Vagina (tissue), 2 donors: ENCODE results near the gene LCOR. TPM values are rescaled to one million over a fixed set of nuclear protein-coding genes. Genes with fewer than 3 reads are reported as not detected.
"Not testable (repeated sequence)": the region's sequence is repeated elsewhere in the genome, so short reads cannot be mapped to it uniquely, and the experiment has no call there.

Experiments used
- DNase-seq, 2 donors: peaks; one replicate each; pipeline ENCODE4 v3.0.0-alpha.2; 2017; ENCODE audit errors: extremely low spot score in 2 of 2
- H3K27ac ChIP-seq: fragments of 200-600 bp; sonication (generic); one replicate; pipeline ENCODE4 v1.5.1; 2019
- H3K27me3 ChIP-seq: fragments of 200-600 bp; sonication (generic); one replicate; pipeline ENCODE4 v1.5.1; 2019
- H3K36me3 ChIP-seq, 2 donors: fragments of 200-600 bp; sonication (generic); one replicate each; pipeline ENCODE4 v1.5.1; 2017 to 2019
- H3K4me1 ChIP-seq: fragments of 200-600 bp; sonication (generic); one replicate; pipeline ENCODE4 v1.5.1; 2019
- H3K4me3 ChIP-seq, 2 donors: fragments of 200-600 bp; sonication (generic); 1 replicate in 1 of 2; 2 replicates in 1 of 2; pipeline ENCODE4 v1.5.1; 2016 to 2019
- H3K9me3 ChIP-seq: fragments of 200-600 bp; sonication (generic); one replicate; pipeline ENCODE4 v1.5.1; 2019
- POLR2A ChIP-seq, 2 donors: fragments of 450-650 bp; IDR thresholded peaks; one replicate each; pipeline ENCODE4 v1.6.1; 2017; ENCODE audit warnings: antibody characterized with exemption in 2 of 2, mild to moderate bottlenecking in 2 of 2, moderate library complexity in 2 of 2
- POLR2AphosphoS5 ChIP-seq, 2 donors: sonication (generic); formaldehyde crosslinking; IDR thresholded peaks; one replicate each; pipeline ENCODE4 v1.9.0; 2017; ENCODE audit warnings: antibody characterized with exemption in 2 of 2, mild to moderate bottlenecking in 2 of 2, low read depth in 1 of 2; ENCODE audit not compliant: insufficient read depth in 1 of 2
- intact Hi-C: fragments of 100-400 bp; cut with DNase I; formaldehyde crosslinking; loops from one replicate; pipeline ENCODE4 v1.15.1; 2023
- total RNA-seq: library from RNA; depleted of rRNA; stranded (reverse); fragments of >200 nt; gene quantifications from one replicate; pipeline ENCODE4 v1.2.3, GENCODE V29; 2016
- TF ChIP-seq, protein P1 (sequence below), 3 experiments: fragments of 450-650 bp in 2 of 3; fragments of 200-600 bp in 1 of 3; sonication (generic) in 1 of 3; IDR thresholded peaks; one replicate each; pipeline ENCODE4 v1.5.1; 2017 to 2019; ENCODE audit warnings: antibody characterized with exemption in 3 of 3, mild to moderate bottlenecking in 2 of 3, moderate library complexity in 2 of 3

The LCOR gene
- total RNA-seq, 1 donor from 2014 or later = 85.2 TPM

- TF ChIP-seq POLR2A (IDR thresholded peaks at IDR 0.05) (no peak), POLR2AphosphoS5 (IDR thresholded peaks at IDR 0.05; ENCODE audit: insufficient read depth in 1 of 2, low read depth in 1 of 2) (no peak)
- TF ChIP-seq, protein P1, sequence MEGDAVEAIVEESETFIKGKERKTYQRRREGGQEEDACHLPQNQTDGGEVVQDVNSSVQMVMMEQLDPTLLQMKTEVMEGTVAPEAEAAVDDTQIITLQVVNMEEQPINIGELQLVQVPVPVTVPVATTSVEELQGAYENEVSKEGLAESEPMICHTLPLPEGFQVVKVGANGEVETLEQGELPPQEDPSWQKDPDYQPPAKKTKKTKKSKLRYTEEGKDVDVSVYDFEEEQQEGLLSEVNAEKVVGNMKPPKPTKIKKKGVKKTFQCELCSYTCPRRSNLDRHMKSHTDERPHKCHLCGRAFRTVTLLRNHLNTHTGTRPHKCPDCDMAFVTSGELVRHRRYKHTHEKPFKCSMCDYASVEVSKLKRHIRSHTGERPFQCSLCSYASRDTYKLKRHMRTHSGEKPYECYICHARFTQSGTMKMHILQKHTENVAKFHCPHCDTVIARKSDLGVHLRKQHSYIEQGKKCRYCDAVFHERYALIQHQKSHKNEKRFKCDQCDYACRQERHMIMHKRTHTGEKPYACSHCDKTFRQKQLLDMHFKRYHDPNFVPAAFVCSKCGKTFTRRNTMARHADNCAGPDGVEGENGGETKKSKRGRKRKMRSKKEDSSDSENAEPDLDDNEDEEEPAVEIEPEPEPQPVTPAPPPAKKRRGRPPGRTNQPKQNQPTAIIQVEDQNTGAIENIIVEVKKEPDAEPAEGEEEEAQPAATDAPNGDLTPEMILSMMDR (IDR thresholded peaks at IDR 0.05) = no peak
- Histone ChIP-seq H3K27me3 (no peaks in the 10 kb centered on the region), H3K4me3 (no peak overlapping the region), H3K36me3 (peaks cover 0 to 4% of the 10 kb centered on the region in 2 donors), H3K9me3 (no peaks in the 10 kb centered on the region), H3K27ac (no peak overlapping the region), H3K4me1 (no peaks in the 10 kb centered on the region)
- intact Hi-C loops = no loop called here
- DNase-seq = no peak
Observed at GRCh38 chr10:96924861-96925260, 92.8 kb downstream of the LCOR start.

DNA sequence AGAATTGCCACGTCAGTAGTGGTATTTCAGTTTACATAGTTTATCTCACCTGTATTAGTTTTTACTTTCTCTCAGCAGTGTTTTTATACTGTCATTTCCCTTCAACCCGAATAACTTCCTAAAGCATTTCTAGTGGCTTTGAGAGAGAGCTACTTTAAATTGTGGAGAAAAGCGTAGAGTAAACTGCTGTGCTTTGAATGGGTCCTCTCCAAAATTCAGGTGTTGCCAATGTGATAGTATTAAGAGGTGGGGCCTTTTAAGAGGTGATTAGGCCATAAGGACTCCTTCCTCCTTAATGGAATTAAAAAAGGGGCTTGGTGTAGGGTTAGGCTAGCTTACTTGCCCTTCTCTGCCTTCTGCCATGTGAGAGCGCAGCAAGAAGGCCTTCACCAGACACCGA, 98.4 kb downstream of the LCOR start:
- Histone ChIP-seq H3K4me3 (no peak overlapping the region), H3K9me3 (no peaks in the 10 kb centered on the region), H3K27ac (no peak overlapping the region), H3K27me3 (no peaks in the 10 kb centered on the region), H3K36me3 (peaks cover 0 to 3% of the 10 kb centered on the region in 2 donors), H3K4me1 (no peaks in the 10 kb centered on the region)
- intact Hi-C loops = no loop called here
- TF ChIP-seq POLR2AphosphoS5 (IDR thresholded peaks at IDR 0.05; ENCODE audit: insufficient read depth in 1 of 2, low read depth in 1 of 2) (no peak), POLR2A (IDR thresholded peaks at IDR 0.05) (no peak)
- TF ChIP-seq, protein P1 (IDR thresholded peaks at IDR 0.05) = no peak
- DNase-seq = no peak

DNA sequence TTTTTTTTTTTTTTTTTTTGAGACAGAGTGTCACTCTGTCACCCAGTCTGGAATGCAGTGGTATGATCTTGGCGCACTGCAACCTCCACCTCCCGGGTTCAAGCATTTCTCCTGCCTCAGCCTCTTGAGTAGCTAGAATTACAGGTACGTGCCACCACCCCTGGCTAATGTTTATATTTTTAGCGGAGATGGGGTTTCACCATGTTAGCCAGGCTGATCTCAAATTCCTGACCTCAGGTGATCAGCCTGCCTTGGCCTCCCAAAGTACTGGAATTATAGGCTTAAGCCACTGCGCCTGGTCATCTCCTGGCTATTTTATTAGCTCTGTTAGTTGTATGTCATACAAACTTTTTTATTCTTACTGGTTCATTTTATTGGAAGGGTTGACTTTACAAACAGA, 103.0 kb downstream of the LCOR start:
- DNase-seq = no peak
- no peaks in the 10 kb centered on the region for H3K4me1 ChIP-seq
- TF ChIP-seq POLR2A (IDR thresholded peaks at IDR 0.05) (no peak), POLR2AphosphoS5 (IDR thresholded peaks at IDR 0.05; ENCODE audit: insufficient read depth in 1 of 2, low read depth in 1 of 2) (no peak)
- TF ChIP-seq, protein P1 (IDR thresholded peaks at IDR 0.05) = no peak
- intact Hi-C loops = no loop called here
- H3K4me3 ChIP-seq = no peak overlapping the region
- peaks cover 0 to 4% of the 10 kb centered on the region in 2 donors for H3K36me3 ChIP-seq
- no peaks in the 10 kb centered on the region for H3K9me3 ChIP-seq
- H3K27ac ChIP-seq = no peak overlapping the region
- H3K27me3 ChIP-seq = no peaks in the 10 kb centered on the region

- DNase-seq = no peak
- Histone ChIP-seq H3K27me3 (no peaks in the 10 kb centered on the region), H3K4me3 (no peak overlapping the region), H3K4me1 (no peaks in the 10 kb centered on the region), H3K9me3 (no peaks in the 10 kb centered on the region), H3K36me3 (peaks cover 0 to 4% of the 10 kb centered on the region in 2 donors), H3K27ac (no peak overlapping the region)
- TF ChIP-seq POLR2AphosphoS5 (IDR thresholded peaks at IDR 0.05; ENCODE audit: insufficient read depth in 1 of 2, low read depth in 1 of 2) (no peak), POLR2A (IDR thresholded peaks at IDR 0.05) (no peak)
- TF ChIP-seq, protein P1 (IDR thresholded peaks at IDR 0.05) = no peak
- intact Hi-C loops = no loop called here
Observed at GRCh38 chr10:96935810-96936209, 103.7 kb downstream of the LCOR start.

DNA sequence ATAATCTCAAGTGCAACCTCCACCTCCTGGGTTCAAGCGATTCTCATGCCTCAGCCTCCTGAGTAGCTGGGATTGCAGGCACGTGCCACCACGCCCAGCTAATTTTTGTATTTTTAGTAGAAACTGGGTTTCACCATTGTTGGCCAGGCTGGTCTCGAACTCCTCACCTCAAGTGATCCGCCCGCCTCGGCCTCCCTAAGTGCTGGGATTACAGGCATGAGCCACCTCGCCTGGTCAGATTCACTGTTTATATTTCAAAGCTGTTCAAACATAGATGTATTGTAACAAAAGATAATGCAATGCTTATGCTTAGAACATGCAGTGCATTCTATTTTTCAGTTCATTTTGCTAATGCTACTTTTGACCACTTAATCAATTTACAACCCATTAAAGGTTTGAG, 111.1 kb downstream of the LCOR start:
- H3K36me3 ChIP-seq, H3K9me3 ChIP-seq, H3K4me1 ChIP-seq, intact Hi-C loops, H3K27ac ChIP-seq, H3K4me3 ChIP-seq, DNase-seq, H3K27me3 ChIP-seq: not testable (repeated sequence)

- no peaks in the 10 kb centered on the region for H3K4me1 ChIP-seq
- no peaks in the 10 kb centered on the region for H3K27me3 ChIP-seq
- H3K4me3 ChIP-seq = no peak overlapping the region
- H3K9me3 ChIP-seq = no peaks in the 10 kb centered on the region
- DNase-seq = no peak
- intact Hi-C loops = no loop called here
- no peak overlapping the region for H3K27ac ChIP-seq
- TF ChIP-seq, protein P1 (IDR thresholded peaks at IDR 0.05) = no peak
- no peak for TF ChIP-seq POLR2AphosphoS5 (IDR thresholded peaks at IDR 0.05; ENCODE audit: insufficient read depth in 1 of 2, low read depth in 1 of 2)
- TF ChIP-seq POLR2A (IDR thresholded peaks at IDR 0.05) = no peak
- H3K36me3 ChIP-seq = peaks cover 0 to 2% of the 10 kb centered on the region in 2 donors
Observed at GRCh38 chr10:96947036-96947435, 114.9 kb downstream of the LCOR start.
